ENCODE measurements around the gene FAXC.

DNA sequence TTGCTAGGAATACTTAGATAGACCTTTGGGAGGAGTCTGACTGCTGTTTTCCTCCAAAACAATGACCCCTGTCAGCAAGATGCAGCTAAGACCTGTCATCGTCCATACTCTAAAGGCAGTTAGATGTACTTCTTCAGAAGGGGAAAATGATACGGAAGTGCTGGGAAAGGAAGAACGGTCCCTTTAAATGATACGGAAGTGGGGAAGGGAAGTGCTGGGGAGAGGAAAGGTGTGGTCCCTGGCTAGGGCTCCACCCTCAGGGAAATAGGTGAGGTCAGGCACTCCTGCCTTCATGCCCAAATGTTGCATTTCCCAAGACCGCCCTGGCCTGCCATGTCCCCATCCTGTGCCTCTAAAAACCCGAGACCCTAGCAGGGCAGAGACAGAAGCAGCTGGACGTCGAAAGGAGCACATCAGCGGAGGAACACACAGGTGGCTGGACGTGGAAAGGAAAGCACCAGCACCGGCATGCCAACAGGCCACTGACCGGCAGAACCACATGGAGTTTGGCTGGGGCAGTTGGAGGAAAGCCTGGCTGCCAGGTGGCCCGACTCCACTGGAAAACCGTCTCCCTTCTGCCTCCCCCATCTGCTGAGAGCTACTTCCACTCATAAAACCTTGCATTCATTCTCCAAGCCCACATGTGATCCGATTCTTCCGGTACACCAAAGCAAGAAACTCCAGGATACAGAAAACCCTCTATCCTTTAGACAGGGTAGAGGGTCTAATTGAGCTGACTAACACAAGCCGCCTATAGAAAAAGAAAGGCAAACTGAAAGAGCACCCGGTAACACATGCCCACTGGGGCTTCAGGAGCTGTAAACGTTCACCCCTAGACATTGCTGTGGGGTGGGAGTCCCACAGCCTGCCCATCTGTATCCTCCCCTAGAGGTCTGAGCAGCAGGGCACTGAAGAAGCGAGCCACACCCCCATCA, 94.6 kb downstream of the FAXC start:
- TF ChIP-seq, protein P1, sequence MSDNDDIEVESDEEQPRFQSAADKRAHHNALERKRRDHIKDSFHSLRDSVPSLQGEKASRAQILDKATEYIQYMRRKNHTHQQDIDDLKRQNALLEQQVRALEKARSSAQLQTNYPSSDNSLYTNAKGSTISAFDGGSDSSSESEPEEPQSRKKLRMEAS (IDR thresholded peaks at IDR 0.05) = no peak
- TF ChIP-seq SP2 (IDR thresholded peaks at IDR 0.05; ENCODE audit: low read length) (no peak), CREB1 (IDR thresholded peaks at IDR 0.05) (no peak), JUND (IDR thresholded peaks at IDR 0.05; ENCODE audit: low read length) (no peak)
- TF ChIP-seq, protein P2, sequence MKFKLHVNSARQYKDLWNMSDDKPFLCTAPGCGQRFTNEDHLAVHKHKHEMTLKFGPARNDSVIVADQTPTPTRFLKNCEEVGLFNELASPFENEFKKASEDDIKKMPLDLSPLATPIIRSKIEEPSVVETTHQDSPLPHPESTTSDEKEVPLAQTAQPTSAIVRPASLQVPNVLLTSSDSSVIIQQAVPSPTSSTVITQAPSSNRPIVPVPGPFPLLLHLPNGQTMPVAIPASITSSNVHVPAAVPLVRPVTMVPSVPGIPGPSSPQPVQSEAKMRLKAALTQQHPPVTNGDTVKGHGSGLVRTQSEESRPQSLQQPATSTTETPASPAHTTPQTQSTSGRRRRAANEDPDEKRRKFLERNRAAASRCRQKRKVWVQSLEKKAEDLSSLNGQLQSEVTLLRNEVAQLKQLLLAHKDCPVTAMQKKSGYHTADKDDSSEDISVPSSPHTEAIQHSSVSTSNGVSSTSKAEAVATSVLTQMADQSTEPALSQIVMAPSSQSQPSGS (IDR thresholded peaks at IDR 0.05; ENCODE audit: low read length) = no peak
- TF ChIP-seq, protein P3, sequence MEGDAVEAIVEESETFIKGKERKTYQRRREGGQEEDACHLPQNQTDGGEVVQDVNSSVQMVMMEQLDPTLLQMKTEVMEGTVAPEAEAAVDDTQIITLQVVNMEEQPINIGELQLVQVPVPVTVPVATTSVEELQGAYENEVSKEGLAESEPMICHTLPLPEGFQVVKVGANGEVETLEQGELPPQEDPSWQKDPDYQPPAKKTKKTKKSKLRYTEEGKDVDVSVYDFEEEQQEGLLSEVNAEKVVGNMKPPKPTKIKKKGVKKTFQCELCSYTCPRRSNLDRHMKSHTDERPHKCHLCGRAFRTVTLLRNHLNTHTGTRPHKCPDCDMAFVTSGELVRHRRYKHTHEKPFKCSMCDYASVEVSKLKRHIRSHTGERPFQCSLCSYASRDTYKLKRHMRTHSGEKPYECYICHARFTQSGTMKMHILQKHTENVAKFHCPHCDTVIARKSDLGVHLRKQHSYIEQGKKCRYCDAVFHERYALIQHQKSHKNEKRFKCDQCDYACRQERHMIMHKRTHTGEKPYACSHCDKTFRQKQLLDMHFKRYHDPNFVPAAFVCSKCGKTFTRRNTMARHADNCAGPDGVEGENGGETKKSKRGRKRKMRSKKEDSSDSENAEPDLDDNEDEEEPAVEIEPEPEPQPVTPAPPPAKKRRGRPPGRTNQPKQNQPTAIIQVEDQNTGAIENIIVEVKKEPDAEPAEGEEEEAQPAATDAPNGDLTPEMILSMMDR (IDR thresholded peaks at IDR 0.05; ENCODE audit: control extremely low read depth in 1 of 3, insufficient read depth in 1 of 3, low read depth in 1 of 3, low read length in 3 of 3) = no peak
